Keratinocyte (primary cell): ENCODE measurements around the gene USP6. TPM values are rescaled to one million over a fixed set of nuclear protein-coding genes. Genes with fewer than 3 reads are reported as not detected.

Source experiments
- DNase-seq: peaks from one replicate; pipeline ENCODE4 v3.0.0-alpha.2; 2011; ENCODE audit warnings: low read depth, missing footprints, low spot score
- FAIRE-seq: peaks from 2 replicates; lab custom pipeline; 2011; peaks lifted over from hg19 to GRCh38; lab: Jason Lieb, UNC
- H2AFZ ChIP-seq: 2 replicates; pipeline ENCODE4 v1.6.0; 2012; ENCODE audit warnings: low read length, control low read depth, inconsistent platforms; ENCODE audit not compliant: control insufficient read depth
- H3K27ac ChIP-seq: 2 replicates; pipeline ENCODE4 v1.5.1; 2011; ENCODE audit warnings: low read length; ENCODE audit not compliant: control insufficient read depth, insufficient read depth
- H3K27me3 ChIP-seq: 3 replicates; pipeline ENCODE4 v1.6.0; 2011; ENCODE audit warnings: low read length; ENCODE audit not compliant: control insufficient read depth, insufficient read depth; ENCODE audit errors: extremely low read depth
- H3K36me3 ChIP-seq, 2 experiments: 2 replicates in 1 of 2; 3 replicates in 1 of 2; pipeline ENCODE4 v1.5.1; 2011; ENCODE audit warnings: low read length in 2 of 2, mild to moderate bottlenecking in 1 of 2; ENCODE audit not compliant: control insufficient read depth in 2 of 2, insufficient read depth in 2 of 2; ENCODE audit errors: extremely low read depth in 1 of 2
- H3K4me1 ChIP-seq: 3 replicates; pipeline ENCODE4 v1.5.1; 2011; ENCODE audit warnings: low read length; ENCODE audit not compliant: control insufficient read depth, insufficient read depth; ENCODE audit errors: extremely low read depth
- H3K4me2 ChIP-seq: 3 replicates; pipeline ENCODE4 v1.6.0; 2011; ENCODE audit warnings: low read depth, low read length; ENCODE audit not compliant: control insufficient read depth, insufficient read depth; ENCODE audit errors: extremely low read depth
- H3K4me3 ChIP-seq, 3 experiments: fragments of 200-600 bp in 1 of 3; sonication (generic) in 1 of 3; 2 replicates in 2 of 3; 3 replicates in 1 of 3; pipeline ENCODE4 v1.5.1; 2011 to 2016; ENCODE audit warnings: low read length in 3 of 3, mild to moderate bottlenecking in 3 of 3, control low read depth in 2 of 3, inconsistent platforms in 1 of 3, low read depth in 1 of 3, mixed read lengths in 1 of 3, mixed run types in 1 of 3, moderate library complexity in 1 of 3; ENCODE audit not compliant: control insufficient read depth in 2 of 3, insufficient read depth in 2 of 3; ENCODE audit errors: extremely low read depth in 1 of 3
- H3K79me2 ChIP-seq: 2 replicates; pipeline ENCODE4 v1.6.0; 2012; ENCODE audit warnings: low read length; ENCODE audit not compliant: control insufficient read depth, insufficient read depth
- H3K9ac ChIP-seq: 3 replicates; pipeline ENCODE4 v1.6.0; 2011; ENCODE audit warnings: low read length; ENCODE audit not compliant: control insufficient read depth, insufficient read depth; ENCODE audit errors: extremely low read depth
- H3K9me1 ChIP-seq: 3 replicates; pipeline ENCODE4 v1.6.0; 2011; ENCODE audit warnings: low read length; ENCODE audit not compliant: control insufficient read depth, insufficient read depth; ENCODE audit errors: extremely low read depth
- H3K9me3 ChIP-seq: 2 replicates; pipeline ENCODE4 v1.5.1; 2012; ENCODE audit warnings: low read depth, low read length; ENCODE audit not compliant: control insufficient read depth
- H4K20me1 ChIP-seq: 3 replicates; pipeline ENCODE4 v1.6.0; 2011; ENCODE audit warnings: low read length; ENCODE audit not compliant: control insufficient read depth, insufficient read depth; ENCODE audit errors: extremely low read depth
- EZH2 ChIP-seq: IDR thresholded peaks from one replicate; pipeline ENCODE4 v1.6.1; 2012; ENCODE audit warnings: inconsistent platforms, mild to moderate bottlenecking, low read length, moderate library complexity
- dilution Hi-C: fragments of 300-500 bp; cut with MboI; formaldehyde crosslinking; loops from one replicate; pipeline ENCODE4 v1.7.0; 2020; ENCODE audit warnings: low sequenced_read_pairs; ENCODE audit not compliant: extremely low pct_ligation_motif_present
- polyA plus RNA-seq, 5 experiments: library from polyadenylated mRNA; depleted of rRNA in 3 of 5; stranded (reverse) in 3 of 5; stranded (forward) in 1 of 5; unstranded in 1 of 5; fragments of >200 nt; gene quantifications; 1 replicate in 1 of 5; 2 replicates in 3 of 5; 3 replicates in 1 of 5; pipeline versions ENCODE4 v1.2.1 to v1.2.3, GENCODE V29; 2011 to 2012; ENCODE audit warnings: missing spikeins in 2 of 5, low read depth in 1 of 5, low replicate concordance in 1 of 5
- TF ChIP-seq, protein P1 (sequence below), 3 experiments: IDR thresholded peaks in 1 of 3; conservative IDR thresholded peaks in 1 of 3; optimal IDR thresholded peaks in 1 of 3; 2 replicates in 2 of 3; 3 replicates in 1 of 3; pipeline versions ENCODE3 to v1.5.1; 2011; ENCODE audit warnings: low read length in 3 of 3, mild to moderate bottlenecking in 3 of 3, moderate library complexity in 2 of 3, control low read depth in 1 of 3, inconsistent platforms in 1 of 3; ENCODE audit not compliant: insufficient read depth in 2 of 3; ENCODE audit errors: extremely low read depth in 1 of 3

Gene USP6
- polyA plus RNA-seq, 1 donor (not counting 4 experiments of a cell fraction or from before 2014, with no cell fraction given) = not detected

DNA sequence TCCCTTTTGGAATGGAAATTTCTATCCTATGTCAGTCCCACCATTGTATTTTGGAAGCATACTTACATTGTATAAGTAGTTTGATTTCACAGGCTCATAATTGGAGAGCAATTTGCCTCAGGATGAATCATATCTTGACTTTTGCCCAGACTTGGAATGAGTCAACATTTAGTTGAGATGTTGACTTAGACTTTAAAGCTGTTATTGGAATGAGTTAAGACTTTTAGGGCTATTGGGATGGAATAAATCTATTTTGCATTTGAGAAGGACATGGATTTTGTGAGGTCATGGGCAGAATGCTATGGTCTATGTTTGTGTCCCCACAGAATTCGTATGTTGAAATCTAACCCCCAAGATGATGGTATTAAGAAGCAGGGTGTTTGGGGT lies 88.1 kb downstream of the USP6 start:
- Histone ChIP-seq H3K9me3 (no peaks in the 10 kb centered on the region), H3K9me1 (no peaks in the 10 kb centered on the region), H3K4me3 (no peak overlapping the region), H3K27me3 (no peaks in the 10 kb centered on the region), H3K79me2 (no peaks in the 10 kb centered on the region), H3K9ac (no peak overlapping the region), H3K4me1 (no peaks in the 10 kb centered on the region), H3K27ac (no peak overlapping the region), H3K36me3 (no peaks in the 10 kb centered on the region), H2AFZ (no peak overlapping the region), H3K4me2 (no peak overlapping the region), H4K20me1 (no peaks in the 10 kb centered on the region)
- no peak for FAIRE-seq
- TF ChIP-seq, protein P1, sequence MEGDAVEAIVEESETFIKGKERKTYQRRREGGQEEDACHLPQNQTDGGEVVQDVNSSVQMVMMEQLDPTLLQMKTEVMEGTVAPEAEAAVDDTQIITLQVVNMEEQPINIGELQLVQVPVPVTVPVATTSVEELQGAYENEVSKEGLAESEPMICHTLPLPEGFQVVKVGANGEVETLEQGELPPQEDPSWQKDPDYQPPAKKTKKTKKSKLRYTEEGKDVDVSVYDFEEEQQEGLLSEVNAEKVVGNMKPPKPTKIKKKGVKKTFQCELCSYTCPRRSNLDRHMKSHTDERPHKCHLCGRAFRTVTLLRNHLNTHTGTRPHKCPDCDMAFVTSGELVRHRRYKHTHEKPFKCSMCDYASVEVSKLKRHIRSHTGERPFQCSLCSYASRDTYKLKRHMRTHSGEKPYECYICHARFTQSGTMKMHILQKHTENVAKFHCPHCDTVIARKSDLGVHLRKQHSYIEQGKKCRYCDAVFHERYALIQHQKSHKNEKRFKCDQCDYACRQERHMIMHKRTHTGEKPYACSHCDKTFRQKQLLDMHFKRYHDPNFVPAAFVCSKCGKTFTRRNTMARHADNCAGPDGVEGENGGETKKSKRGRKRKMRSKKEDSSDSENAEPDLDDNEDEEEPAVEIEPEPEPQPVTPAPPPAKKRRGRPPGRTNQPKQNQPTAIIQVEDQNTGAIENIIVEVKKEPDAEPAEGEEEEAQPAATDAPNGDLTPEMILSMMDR (optimal IDR thresholded peaks at IDR 0.05 in 1 of 3, IDR thresholded peaks at IDR 0.05 in 1 of 3, conservative IDR thresholded peaks at IDR 0.05 in 1 of 3; ENCODE audit: extremely low read depth in 1 of 3, insufficient read depth in 2 of 3, low read length in 3 of 3) = no peak
- TF ChIP-seq EZH2 = no peak
- DNase-seq = no peak
- dilution Hi-C loops = no loop called here

- no peak for FAIRE-seq
These were observed 93.6 kb downstream of the USP6 start for GRCh38 chr17:5209396-5209795.

More at GRCh38 chr17:5209396-5209795, 93.6 kb downstream of the USP6 start:
- TF ChIP-seq EZH2 = no peak
- TF ChIP-seq, protein P1 (optimal IDR thresholded peaks at IDR 0.05 in 1 of 3, IDR thresholded peaks at IDR 0.05 in 1 of 3, conservative IDR thresholded peaks at IDR 0.05 in 1 of 3; ENCODE audit: extremely low read depth in 1 of 3, insufficient read depth in 2 of 3, low read length in 3 of 3) = no peak
- Histone ChIP-seq H3K4me2 (no peak overlapping the region), H3K9me3 (no peaks in the 10 kb centered on the region), H3K9ac (no peak overlapping the region), H3K27me3 (no peaks in the 10 kb centered on the region), H3K36me3 (peaks cover 0 to 3% of the 10 kb centered on the region in 2 experiments), H3K4me3 (no peak overlapping the region), H2AFZ (no peak overlapping the region), H4K20me1 (no peaks in the 10 kb centered on the region), H3K27ac (no peak overlapping the region), H3K4me1 (no peaks in the 10 kb centered on the region), H3K9me1 (peaks cover 2% of the 10 kb centered on the region), H3K79me2 (no peaks in the 10 kb centered on the region)
- dilution Hi-C loops = no loop called here
- DNase-seq = no peak
